Activated T-cell treated with anti-CD3 and anti-CD28 coated beads, Interleukin-2, amount 50 U/mL, for 1 hour (primary cell): ENCODE data around the gene SORCS1.

ENCODE experiments used
- DNase-seq: peaks from one replicate; pipeline ENCODE4 v3.0.0-alpha.2; 2020

Gene SORCS1

GRCh38 chr10:106795619-106796018 lies 368.9 kb downstream of the SORCS1 start:
- no peak for DNase-seq

GRCh38 chr10:106793617-106794016 lies 370.9 kb downstream of the SORCS1 start:
- no peak for DNase-seq

GRCh38 chr10:106789623-106790022 lies 374.9 kb downstream of the SORCS1 start:
- DNase-seq, result no peak

GRCh38 chr10:106788982-106789381 lies 375.5 kb downstream of the SORCS1 start:
- DNase-seq, result no peak

- DNase-seq, result no peak
Observed at GRCh38 chr10:106785528-106785927, 379.0 kb downstream of the SORCS1 start.

- DNase-seq, result no peak
Observed at GRCh38 chr10:106780632-106781031, 383.9 kb downstream of the SORCS1 start.

GRCh38 chr10:106777841-106778240 lies 386.7 kb downstream of the SORCS1 start:
- no peak for DNase-seq

- no peak for DNase-seq
Observed at GRCh38 chr10:106775127-106775526, 389.4 kb downstream of the SORCS1 start.

- DNase-seq, result no peak
Observed at GRCh38 chr10:106772957-106773356, 391.5 kb downstream of the SORCS1 start.

GRCh38 chr10:106771154-106771553 lies 393.4 kb downstream of the SORCS1 start:
- no peak for DNase-seq

- no peak for DNase-seq
Observed at GRCh38 chr10:106768204-106768603, 396.3 kb downstream of the SORCS1 start.

- DNase-seq, result no peak
Observed at GRCh38 chr10:106765928-106766327, 398.6 kb downstream of the SORCS1 start.

- no peak for DNase-seq
Observed at GRCh38 chr10:106765241-106765754, 399.2 kb downstream of the SORCS1 start.

- no peak for DNase-seq
Observed at GRCh38 chr10:106764360-106764759, 400.1 kb downstream of the SORCS1 start.

- no peak for DNase-seq
Observed at GRCh38 chr10:106761906-106762305, 402.6 kb downstream of the SORCS1 start.

- DNase-seq, result no peak
Observed at GRCh38 chr10:106757521-106757920, 407.0 kb downstream of the SORCS1 start.

- no peak for DNase-seq
Observed at GRCh38 chr10:106751091-106751490, 413.4 kb downstream of the SORCS1 start.

GRCh38 chr10:106746868-106747267 lies 417.6 kb downstream of the SORCS1 start:
- no peak for DNase-seq

GRCh38 chr10:106741006-106741530 lies 423.4 kb downstream of the SORCS1 start:
- no peak for DNase-seq

GRCh38 chr10:106740071-106740470 lies 424.4 kb downstream of the SORCS1 start:
- no peak for DNase-seq

GRCh38 chr10:106734220-106734619 lies 430.3 kb downstream of the SORCS1 start:
- no peak for DNase-seq

- DNase-seq, result no peak
Observed at GRCh38 chr10:106728232-106728631, 436.3 kb downstream of the SORCS1 start.

- no peak for DNase-seq
Observed at GRCh38 chr10:106727170-106727569, 437.3 kb downstream of the SORCS1 start.

- no peak for DNase-seq
Observed at GRCh38 chr10:106722524-106722923, 442.0 kb downstream of the SORCS1 start.

- no peak for DNase-seq
Observed at GRCh38 chr10:106720683-106721082, 443.8 kb downstream of the SORCS1 start.
